GM12878 (cell line): ENCODE data around the gene NCR2. TPM values are rescaled to one million over a fixed set of nuclear protein-coding genes. Genes with fewer than 3 reads are reported as not detected.

Source experiments
- ATAC-seq: fragments of 200-7000 bp; cut with Tn5 transposase; 3 replicates; pipeline ENCODE4 v1.9.1; 2020; ENCODE audit warnings: mild to moderate bottlenecking, moderate library complexity
- BruUV-seq: library from RNA; stranded (reverse); fragments of 400-500 nt; replicated peaks from 2 replicates; lab custom pipeline; 2021; lab: Mats Ljungman, UMichigan
- CTCF ChIA-PET: fragments of 300-600 bp; sonication (Branson Sonifier 250); formaldehyde crosslinking; extraction: SDS; loops from one replicate; lab custom pipeline; 2021; ENCODE audit warnings: inconsistent platforms; lab: Yijun Ruan, JAX
- POLR2A ChIA-PET: fragments of 350-600 bp; formaldehyde crosslinking; extraction: SDS; loops from one replicate; lab custom pipeline; 2021; ENCODE audit warnings: inconsistent platforms; lab: Charles Lee
- RAD21 ChIA-PET: fragments of 300-600 bp; sonication (Branson Sonifier 250); formaldehyde crosslinking; loops from one replicate; lab custom pipeline; 2023; ENCODE audit warnings: antibody characterized with exemption; ENCODE audit not compliant: unreplicated experiment; lab: Charles Lee
- SMC1A ChIA-PET: fragments of 300-600 bp; sonication (Branson Sonifier 250); formaldehyde crosslinking; loops from one replicate; lab custom pipeline; 2023; ENCODE audit not compliant: unreplicated experiment, uncharacterized antibody; lab: Charles Lee
- DNase-seq: peaks from one replicate; pipeline ENCODE4 v3.0.0-alpha.2; 2011; ENCODE audit warnings: low read depth, low spot score
- FAIRE-seq: peaks from 3 replicates; lab custom pipeline; 2011; peaks lifted over from hg19 to GRCh38; lab: Jason Lieb, UNC
- H2AFZ ChIP-seq: 2 replicates; pipeline ENCODE4 v1.6.0; 2011; ENCODE audit warnings: low read depth, low read length, control low read depth; ENCODE audit not compliant: control insufficient read depth
- H3K27ac ChIP-seq: 2 replicates; pipeline ENCODE4 v1.5.1; 2011; ENCODE audit warnings: control low read depth; ENCODE audit not compliant: control insufficient read depth, insufficient read depth
- H3K27me3 ChIP-seq, 2 experiments: replicated peaks in 1 of 2; 2 replicates each; pipeline versions ENCODE4 v1.6.0 to v1.6.1; 2011; ENCODE audit warnings: low read length in 1 of 2; ENCODE audit not compliant: control insufficient read depth in 2 of 2, insufficient read depth in 2 of 2
- H3K36me3 ChIP-seq, 2 experiments: 2 replicates each; pipeline ENCODE4 v1.5.1; 2011; ENCODE audit warnings: low read length in 1 of 2; ENCODE audit not compliant: control insufficient read depth in 2 of 2, insufficient read depth in 2 of 2
- H3K4me1 ChIP-seq: 2 replicates; pipeline ENCODE4 v1.6.1; 2011; ENCODE audit warnings: mild to moderate bottlenecking, low read length, moderate library complexity, mixed read lengths; ENCODE audit not compliant: control insufficient read depth, insufficient read depth
- H3K4me2 ChIP-seq: 2 replicates; pipeline ENCODE4 v1.6.0; 2011; ENCODE audit warnings: control low read depth; ENCODE audit not compliant: control insufficient read depth, insufficient read depth
- H3K4me3 ChIP-seq: fragments of 200-600 bp; sonication (generic); 2 replicates; pipeline ENCODE4 v1.5.1; 2016
- H3K79me2 ChIP-seq: 2 replicates; pipeline ENCODE4 v1.6.0; 2011; ENCODE audit warnings: low read length; ENCODE audit not compliant: control insufficient read depth, insufficient read depth
- H3K9ac ChIP-seq: 2 replicates; pipeline ENCODE4 v1.8.0; 2011; ENCODE audit warnings: low read length, control low read depth, mixed read lengths; ENCODE audit not compliant: control insufficient read depth, insufficient read depth
- H3K9me3 ChIP-seq: replicated peaks from 3 replicates; pipeline ENCODE4 v1.5.1; 2011; ENCODE audit warnings: mild to moderate bottlenecking, low read length; ENCODE audit not compliant: control insufficient read depth, insufficient read depth
- H4K20me1 ChIP-seq: 2 replicates; pipeline ENCODE4 v1.6.0; 2011; ENCODE audit not compliant: control insufficient read depth, insufficient read depth
- ASH2L ChIP-seq: fragments of 300-600, 200-600 bp; sonication (generic); IDR thresholded peaks from 2 replicates; pipeline ENCODE4 v1.6.1; 2017; ENCODE audit warnings: low read depth, mild to moderate bottlenecking, borderline replicate concordance
- BHLHE40 ChIP-seq, 2 experiments: fragments of 450-650 bp in 1 of 2; IDR thresholded peaks; 2 replicates each; pipeline ENCODE4 v1.6.1; 2011 to 2017; ENCODE audit warnings: low read depth in 2 of 2, borderline replicate concordance in 1 of 2, improper control_type of control experiment in 1 of 2, low read length in 1 of 2, mild to moderate bottlenecking in 1 of 2
- BRCA1 ChIP-seq: IDR thresholded peaks from 2 replicates; pipeline ENCODE4 v1.6.1; 2011; ENCODE audit warnings: low read depth, low read length, improper control_type of control experiment
- CHD4 ChIP-seq: fragments of 200-600 bp; sonication (generic); IDR thresholded peaks from 2 replicates; pipeline ENCODE4 v1.6.1; 2016; ENCODE audit warnings: mild to moderate bottlenecking
- E2F4 ChIP-seq: IDR thresholded peaks from 2 replicates; pipeline ENCODE4 v1.6.1; 2012; ENCODE audit warnings: low read depth, low read length, improper control_type of control experiment
- FOXK2 ChIP-seq: fragments of 450-650 bp; IDR thresholded peaks from 2 replicates; pipeline ENCODE4 v1.6.1; 2017; ENCODE audit warnings: mild to moderate bottlenecking, moderate library complexity
- FOXM1 ChIP-seq: IDR thresholded peaks from 2 replicates; pipeline ENCODE4 v1.6.1; 2012; ENCODE audit warnings: low read depth, mild to moderate bottlenecking, inconsistent platforms, low read length, moderate library complexity
- GATAD2B ChIP-seq: fragments of 450-650 bp; conservative IDR thresholded peaks from 2 replicates; pipeline ENCODE4 v1.6.1; 2017; ENCODE audit warnings: low read depth, mild to moderate bottlenecking, moderate library complexity
- HCFC1 ChIP-seq: fragments of 150-350 bp; IDR thresholded peaks from 2 replicates; pipeline ENCODE4 v1.6.1; 2014; ENCODE audit warnings: low read length
- IRF3 ChIP-seq: fragments of 450-650 bp; IDR thresholded peaks from 2 replicates; pipeline ENCODE4 v1.6.1; 2014; ENCODE audit warnings: mild to moderate bottlenecking
- IRF5 ChIP-seq: fragments of 450-650 bp; IDR thresholded peaks from 2 replicates; pipeline ENCODE4 v1.6.1; 2017; ENCODE audit warnings: borderline replicate concordance
- MAX ChIP-seq: IDR thresholded peaks from 2 replicates; pipeline ENCODE4 v1.6.1; 2012; ENCODE audit warnings: low read depth, low read length, improper control_type of control experiment
- NFXL1 ChIP-seq: fragments of 450-650 bp; IDR thresholded peaks from 2 replicates; pipeline ENCODE4 v1.6.1; 2017; ENCODE audit warnings: antibody characterized with exemption, mild to moderate bottlenecking, borderline replicate concordance
- PKNOX1 ChIP-seq: fragments of 450-650 bp; IDR thresholded peaks from 2 replicates; pipeline ENCODE4 v1.6.1; 2016; ENCODE audit warnings: mild to moderate bottlenecking
- RELA ChIP-seq: fragments of 450-650 bp; IDR thresholded peaks from 2 replicates; pipeline ENCODE4 v1.8.0; 2014; ENCODE audit warnings: borderline replicate concordance; ENCODE audit not compliant: partially characterized antibody
- WGBS: methylation state at CpG from one replicate; pipeline ENCODE4 v1.1.6; 2016; ENCODE audit warnings: low lambda C conversion rate; ENCODE audit not compliant: insufficient replicate concordance, insufficient coverage; ENCODE audit errors: missing lambda C conversion rate; 5-methylcytosine and 5-hydroxymethylcytosine counted together
- in situ Hi-C: fragments of 300-500 bp; cut with MboI; formaldehyde crosslinking; loops from 9 replicates; pipeline ENCODE4 v1.14.3; 2018; ENCODE audit warnings: mixed read lengths
- intact Hi-C: fragments of 100-400 bp; cut with micrococcal nuclease; formaldehyde crosslinking; loops from one replicate; pipeline ENCODE4 v1.14.2; 2022; ENCODE audit not compliant: unreplicated experiment
- polyA plus RNA-seq, 11 experiments: library from polyadenylated mRNA; depleted of rRNA in 4 of 11; unstranded in 6 of 11; stranded (reverse) in 5 of 11; fragments of >200 nt; fragmentation: Nextera tagmentation in 4 of 11; fragmentation: Illumina TruSeq in 1 of 11; extraction: Ambion mirVana in 4 of 11; extraction: Trizol in 1 of 11; gene quantifications; 1 replicate in 1 of 11; 2 replicates in 10 of 11; pipeline versions ENCODE4 v1.2.1 to v1.2.3, GENCODE V29; 2011 to 2016; ENCODE audit warnings: inconsistent platforms in 2 of 11, missing spikeins in 2 of 11, low read depth in 1 of 11
- total RNA-seq, 4 experiments: library from RNA; depleted of rRNA in 3 of 4; stranded (reverse); fragments of >200 nt in 3 of 4; fragmentation: Illumina TruSeq in 1 of 4; extraction: Trizol in 1 of 4; gene quantifications; 2 replicates each; pipeline versions ENCODE4 v1.2.1 to v1.2.3, GENCODE V29; 2013 to 2021
- TF ChIP-seq, protein P1 (sequence below): IDR thresholded peaks from 2 replicates; pipeline ENCODE4 v1.6.1; 2011; ENCODE audit warnings: low read depth, mild to moderate bottlenecking, low read length, moderate library complexity, borderline replicate concordance; ENCODE audit errors: extremely low read depth

The NCR2 gene
- total and polyA plus RNA-seq, 10 of the 15 experiments (the other 5 are each of a cell fraction or from before 2014, with no cell fraction given) = 0.21 to 0.53 TPM; not detected in 8

GRCh38 chr6:41374618-41375590, 39.5 kb downstream of the NCR2 start:
- H3K4me3 ChIP-seq = no peak overlapping the region
- H3K36me3 ChIP-seq = no peaks in the 10 kb centered on the region
- no peak overlapping the region for H3K9ac ChIP-seq
- no peak for ATAC-seq
- no peaks in the 10 kb centered on the region for H3K4me1 ChIP-seq
- no peaks in the 10 kb centered on the region for H3K79me2 ChIP-seq
- no peak for TF ChIP-seq IRF5
- TF ChIP-seq HCFC1 = no peak
- no peak for TF ChIP-seq NFXL1
- TF ChIP-seq ASH2L = no peak
- no peak for TF ChIP-seq E2F4
- TF ChIP-seq GATAD2B = no peak
- no peak for TF ChIP-seq FOXK2
- TF ChIP-seq IRF3 = no peak
- no peak for TF ChIP-seq FOXM1
- TF ChIP-seq CHD4 = no peak
- TF ChIP-seq BHLHE40 (IDR thresholded peaks at IDR 0.05; ENCODE audit: borderline replicate concordance in 1 of 2, low read depth in 2 of 2, low read length in 1 of 2) = no peak
- TF ChIP-seq PKNOX1 = no peak
- no peak for TF ChIP-seq MAX
- TF ChIP-seq RELA = no peak
- TF ChIP-seq, protein P1, sequence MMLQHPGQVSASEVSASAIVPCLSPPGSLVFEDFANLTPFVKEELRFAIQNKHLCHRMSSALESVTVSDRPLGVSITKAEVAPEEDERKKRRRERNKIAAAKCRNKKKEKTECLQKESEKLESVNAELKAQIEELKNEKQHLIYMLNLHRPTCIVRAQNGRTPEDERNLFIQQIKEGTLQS = no peak
- TF ChIP-seq BRCA1 = no peak
- TF ChIP-seq, all 136 proteins: peak for 0
- peaks cover 31 to 36% of the 10 kb centered on the region in 2 experiments for H3K27me3 ChIP-seq
- no peak overlapping the region for H3K27ac ChIP-seq
- intact Hi-C loops (no loop called here), in situ Hi-C loops (loop anchor here (5.0 kb wide), 1 partner anchor 217 kb away; no protein-coding TSS in a partner anchor)
- POLR2A ChIA-PET = no interaction called here
- DNase-seq (no peak), FAIRE-seq (no peak)
- no peaks in the 10 kb centered on the region for H4K20me1 ChIP-seq
- SMC1A ChIA-PET = no interaction called here
- WGBS = 22% methylated on average over 46 of the region's 46 CpGs
- CTCF ChIA-PET = interaction anchor here (0.5 to 1.5 kb wide), 5 partner anchors 50 to 420 kb away, joined by 3 to 5 read pairs (median 3); no protein-coding TSS in a partner anchor
- no peak overlapping the region for H3K4me2 ChIP-seq
- no peak overlapping the region for H2AFZ ChIP-seq
- no peaks in the 10 kb centered on the region for H3K9me3 ChIP-seq
- RAD21 ChIA-PET = interaction anchor here (1.1 kb wide), 1 partner anchor 86 kb away, joined by 3 read pairs; no protein-coding TSS in a partner anchor
- BruUV-seq = no TSS peak
